Measurements from ENCODE around the gene TMEM232. TPM values are rescaled to one million over a fixed set of nuclear protein-coding genes. Genes with fewer than 3 reads are reported as not detected.

Gene TMEM232
- total RNA-seq, 1 experiment from 2014 or later = 1.6 TPM

GRCh38 chr5:110611817-110612216 is 114.7 kb downstream of the TMEM232 start:
- Mint-ChIP-seq H3K4me3 (no peak overlapping the region), H3K4me1 (peaks cover 3 to 5% of the 10 kb centered on the region in 2 experiments; a peak in 1 of 4 replicates), H3K27ac (peak overlapping the region in 1 of 3 experiments; percentile 3; a peak in 1 of 7 replicates), H3K9me3 (peaks cover 9 to 13% of the 10 kb centered on the region in 2 experiments), H3K36me3 (ENCODE audit: insufficient read depth in 1 of 3, low read depth in 3 of 3) (peaks cover 2 to 10% (median 5%) of the 10 kb centered on the region in 3 experiments; a peak in 4 of 7 replicates), H3K27me3 (ENCODE audit: low read depth) (no peaks in the 10 kb centered on the region)
- no CpG with 5 or more reads among the region's 6 CpGs for WGBS (ENCODE audit: extremely low coverage, insufficient read length, low lambda C conversion rate)
- H2BK5ac ChIP-seq (ENCODE audit: insufficient read length, low read length) = no peak overlapping the region
- H2BK120ac ChIP-seq (ENCODE audit: low read depth, low read length, poor library complexity, severe bottlenecking) = no peak overlapping the region
- no peak overlapping the region for H3K4ac ChIP-seq (ENCODE audit: low read depth, low read length)
- H3K9ac ChIP-seq (ENCODE audit: extremely low read depth, insufficient read length, low read length) = no peak overlapping the region
- H2AFZ ChIP-seq (ENCODE audit: low read length) = no peak overlapping the region
- no peak overlapping the region for H3K4me2 ChIP-seq (ENCODE audit: insufficient read depth, insufficient read length, low read length)
- H2BK15ac ChIP-seq (ENCODE audit: low read depth, low read length) = no peak overlapping the region
- H4K5ac ChIP-seq (ENCODE audit: insufficient read length, low read depth, low read length) = no peak overlapping the region
- H3K4me1 ChIP-seq (ENCODE audit: insufficient read depth, low read length) = no peaks in the 10 kb centered on the region
- no peak for DNase-seq
- H3K23ac ChIP-seq (ENCODE audit: insufficient read length, low read depth, low read length) = no peak overlapping the region
- no peaks in the 10 kb centered on the region for H3K79me1 ChIP-seq (ENCODE audit: insufficient read depth, low read depth, low read length, poor library complexity, severe bottlenecking)
- no peak for TF ChIP-seq CTCF (conservative IDR thresholded peaks at IDR 0.05)
- H3K9me3 ChIP-seq (ENCODE audit: control insufficient read depth, low read depth, low read length) = no peaks in the 10 kb centered on the region
- no peak overlapping the region for H3K14ac ChIP-seq (ENCODE audit: insufficient read depth, low read length)
- no peak overlapping the region for H4K91ac ChIP-seq (ENCODE audit: insufficient read length, low read depth, low read length)
- H3K18ac ChIP-seq (ENCODE audit: insufficient read length, low read depth, low read length) = no peak overlapping the region
- H3K27me3 ChIP-seq (ENCODE audit: insufficient read depth, low read length) = no peaks in the 10 kb centered on the region
- no peak overlapping the region for H2BK20ac ChIP-seq (ENCODE audit: low read depth, low read length, poor library complexity, severe bottlenecking)
- no peak overlapping the region for H2AK5ac ChIP-seq (ENCODE audit: insufficient read length, low read length)
- H3K27ac ChIP-seq (ENCODE audit: insufficient read length, low read depth, low read length) = no peak overlapping the region
- H2BK12ac ChIP-seq (ENCODE audit: insufficient read length, low read depth, low read length) = no peak overlapping the region
- no peak overlapping the region for H3K56ac ChIP-seq (ENCODE audit: insufficient read length, low read depth, low read length)
- no peak overlapping the region for H4K8ac ChIP-seq (replicated peaks; ENCODE audit: insufficient read length, low read depth, low read length)
- no peaks in the 10 kb centered on the region for H4K20me1 ChIP-seq (ENCODE audit: control insufficient read depth, insufficient read depth, insufficient read length)
- no peak overlapping the region for H3T11ph ChIP-seq (ENCODE audit: low read length)
- no peaks in the 10 kb centered on the region for H3K79me2 ChIP-seq (ENCODE audit: insufficient read depth, low read length)
- no peaks in the 10 kb centered on the region for H3K23me2 ChIP-seq (ENCODE audit: insufficient read length, low read depth, low read length, poor library complexity, severe bottlenecking)

Data from H9 (cell line).